ENCODE measurements around the gene PPP1R37. TPM values are rescaled to one million over a fixed set of nuclear protein-coding genes. Genes with fewer than 3 reads are reported as not detected.

Gene PPP1R37
- total RNA-seq, 4 donors from 2014 or later, result 17.2 to 32.4 (median 17.8) TPM

DNA sequence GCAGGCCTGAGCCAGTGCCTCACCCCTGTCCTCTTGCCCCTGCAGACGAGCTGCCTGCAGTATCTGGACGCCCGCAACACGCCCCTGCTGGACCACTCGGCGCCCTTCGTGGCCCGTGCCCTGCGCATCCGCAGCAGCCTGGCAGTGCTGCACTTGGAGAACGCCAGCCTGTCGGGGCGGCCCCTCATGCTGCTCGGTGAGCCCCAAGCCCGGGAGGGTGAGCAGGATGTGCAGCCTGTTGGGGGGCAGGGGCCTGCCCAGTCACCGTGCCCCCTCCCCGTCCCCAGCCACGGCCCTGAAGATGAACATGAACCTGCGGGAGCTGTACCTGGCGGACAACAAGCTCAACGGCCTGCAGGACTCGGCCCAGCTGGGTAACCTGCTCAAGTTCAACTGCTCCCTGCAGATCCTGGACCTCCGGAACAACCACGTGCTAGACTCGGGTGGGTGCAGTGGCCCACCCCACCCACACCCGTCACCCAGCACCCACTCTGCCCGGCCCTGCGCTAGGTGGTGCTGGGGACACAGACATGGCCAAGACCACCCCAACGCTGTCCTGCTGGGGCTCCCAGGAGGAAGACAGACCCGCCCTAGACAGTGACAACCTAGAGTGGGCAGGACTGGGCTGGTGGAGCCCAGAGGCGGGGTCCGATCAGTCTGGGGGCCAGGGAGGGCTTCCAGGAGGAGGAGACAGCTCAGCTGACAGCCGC, 49.2 kb downstream of the PPP1R37 start:
- TF ChIP-seq, protein P1, sequence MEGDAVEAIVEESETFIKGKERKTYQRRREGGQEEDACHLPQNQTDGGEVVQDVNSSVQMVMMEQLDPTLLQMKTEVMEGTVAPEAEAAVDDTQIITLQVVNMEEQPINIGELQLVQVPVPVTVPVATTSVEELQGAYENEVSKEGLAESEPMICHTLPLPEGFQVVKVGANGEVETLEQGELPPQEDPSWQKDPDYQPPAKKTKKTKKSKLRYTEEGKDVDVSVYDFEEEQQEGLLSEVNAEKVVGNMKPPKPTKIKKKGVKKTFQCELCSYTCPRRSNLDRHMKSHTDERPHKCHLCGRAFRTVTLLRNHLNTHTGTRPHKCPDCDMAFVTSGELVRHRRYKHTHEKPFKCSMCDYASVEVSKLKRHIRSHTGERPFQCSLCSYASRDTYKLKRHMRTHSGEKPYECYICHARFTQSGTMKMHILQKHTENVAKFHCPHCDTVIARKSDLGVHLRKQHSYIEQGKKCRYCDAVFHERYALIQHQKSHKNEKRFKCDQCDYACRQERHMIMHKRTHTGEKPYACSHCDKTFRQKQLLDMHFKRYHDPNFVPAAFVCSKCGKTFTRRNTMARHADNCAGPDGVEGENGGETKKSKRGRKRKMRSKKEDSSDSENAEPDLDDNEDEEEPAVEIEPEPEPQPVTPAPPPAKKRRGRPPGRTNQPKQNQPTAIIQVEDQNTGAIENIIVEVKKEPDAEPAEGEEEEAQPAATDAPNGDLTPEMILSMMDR (IDR thresholded peaks at IDR 0.05; ENCODE audit: low read depth), result no peak

- TF ChIP-seq, protein P1 (IDR thresholded peaks at IDR 0.05; ENCODE audit: low read depth), result no peak
Observed at GRCh38 chr19:45142726-45143110, 49.7 kb downstream of the PPP1R37 start.

DNA sequence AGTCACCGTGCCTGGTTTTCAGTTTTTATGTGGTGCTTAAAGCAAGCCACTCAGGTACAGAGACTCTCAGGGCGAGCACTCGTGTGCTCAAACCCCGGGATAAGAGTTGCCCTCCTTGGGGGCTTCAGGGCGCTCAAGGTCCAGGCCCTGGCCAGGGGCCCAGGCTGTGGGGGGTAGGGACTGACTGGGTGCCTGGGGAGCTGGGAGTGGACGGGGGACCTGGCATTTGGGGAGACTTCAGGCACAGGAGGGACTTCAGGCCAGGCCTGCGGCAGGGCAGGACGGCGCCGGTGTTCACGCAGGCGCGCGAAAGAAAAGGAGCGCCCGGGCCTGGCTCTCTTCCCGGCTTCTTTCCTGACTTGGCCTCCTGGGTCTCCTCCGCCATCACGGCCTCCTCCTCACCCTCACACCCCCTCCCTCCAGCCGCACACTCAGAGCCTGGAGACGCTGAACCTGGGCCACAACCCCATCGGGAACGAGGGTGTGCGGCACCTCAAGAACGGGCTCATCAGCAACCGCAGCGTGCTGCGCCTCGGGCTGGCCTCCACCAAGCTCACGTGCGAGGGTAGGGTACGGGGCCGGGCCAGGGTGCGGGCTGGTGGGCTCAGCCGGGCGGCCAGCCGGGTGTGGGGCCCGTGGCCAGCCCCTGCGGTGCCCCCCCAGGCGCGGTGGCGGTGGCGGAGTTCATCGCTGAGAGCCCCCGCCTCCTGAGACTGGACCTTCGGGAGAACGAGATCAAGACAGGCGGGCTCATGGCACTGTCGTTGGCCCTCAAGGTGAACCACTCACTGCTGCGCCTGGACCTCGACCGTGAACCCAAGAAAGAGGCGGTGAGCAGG, 51.7 kb downstream of the PPP1R37 start:
- TF ChIP-seq, protein P1 (IDR thresholded peaks at IDR 0.05; ENCODE audit: low read depth), result no peak

DNA sequence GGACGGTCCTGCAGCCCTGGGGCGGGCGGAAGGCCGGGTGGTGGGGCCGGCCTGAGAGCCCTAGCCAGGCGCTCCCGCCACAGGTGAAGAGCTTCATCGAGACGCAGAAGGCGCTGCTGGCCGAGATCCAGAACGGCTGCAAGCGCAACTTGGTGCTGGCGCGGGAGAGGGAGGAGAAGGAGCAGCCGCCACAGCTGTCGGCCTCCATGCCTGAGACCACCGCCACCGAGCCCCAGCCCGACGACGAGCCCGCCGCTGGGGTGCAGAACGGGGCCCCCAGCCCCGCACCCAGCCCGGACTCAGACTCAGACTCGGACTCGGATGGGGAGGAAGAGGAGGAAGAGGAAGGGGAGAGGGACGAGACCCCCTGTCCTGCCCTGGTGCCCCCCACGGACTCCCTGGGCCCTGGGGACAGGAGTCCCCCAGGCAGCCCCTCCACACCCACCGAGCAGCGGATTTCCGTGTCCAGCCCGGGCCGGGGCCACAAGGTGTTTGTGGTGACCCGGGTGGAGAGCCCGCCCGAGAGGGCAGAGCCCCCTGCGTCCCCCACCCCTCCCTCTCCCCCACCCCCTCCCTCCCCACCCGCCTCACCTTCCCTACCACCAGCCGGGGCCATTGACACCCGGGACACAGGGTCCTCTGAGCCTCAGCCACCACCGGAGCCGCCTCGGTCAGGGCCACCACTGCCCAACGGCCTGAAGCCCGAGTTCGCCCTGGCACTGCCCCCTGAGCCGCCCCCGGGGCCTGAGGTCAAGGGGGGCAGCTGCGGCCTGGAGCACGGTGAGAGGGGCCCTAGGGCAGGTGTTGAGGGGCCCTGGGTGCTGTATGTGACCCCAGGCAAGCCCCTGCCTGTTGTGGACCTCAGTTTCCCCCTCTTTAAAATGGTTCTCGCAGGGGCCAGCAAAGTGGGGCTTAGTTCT, 52.6 kb downstream of the PPP1R37 start:
- TF ChIP-seq, protein P1 (IDR thresholded peaks at IDR 0.05; ENCODE audit: low read depth), result no peak

- TF ChIP-seq, protein P1 (IDR thresholded peaks at IDR 0.05; ENCODE audit: low read depth), result no peak
Observed at GRCh38 chr19:45146251-45146650, 53.3 kb downstream of the PPP1R37 start.

- TF ChIP-seq, protein P1 (IDR thresholded peaks at IDR 0.05; ENCODE audit: low read depth), result no peak
Observed at GRCh38 chr19:45146741-45147205, 53.8 kb downstream of the PPP1R37 start.

Measured in subcutaneous adipose tissue (tissue), 4 donors.